DOHH2 (cell line): ENCODE data around the gene PLSCR5.

ENCODE experiments used
- H3F3A ChIP-seq: fragments of 200-600 bp; sonication (generic), shearing (Covaris generic); 2 replicates; pipeline ENCODE4 v1.6.0; 2016; ENCODE audit warnings: antibody characterized with exemption, mild to moderate bottlenecking; ENCODE audit not compliant: control insufficient read depth, insufficient read depth
- H3K27ac ChIP-seq: fragments of 200-600 bp; sonication (generic); 2 replicates; pipeline ENCODE4 v1.5.1; 2014; ENCODE audit warnings: low read depth, mild to moderate bottlenecking, low read length, moderate library complexity
- H3K27me3 ChIP-seq: fragments of 200-600 bp; sonication (generic); 2 replicates; pipeline ENCODE4 v1.6.1; 2014; ENCODE audit warnings: mild to moderate bottlenecking, low read length, mixed read lengths; ENCODE audit not compliant: control insufficient read depth
- H3K36me3 ChIP-seq: fragments of 200-600 bp; sonication (generic); 2 replicates; pipeline ENCODE4 v1.6.1; 2014; ENCODE audit warnings: mild to moderate bottlenecking, low read length, moderate library complexity, mixed read lengths; ENCODE audit not compliant: control insufficient read depth
- H3K4me1 ChIP-seq: fragments of 200-600 bp; sonication (generic); 2 replicates; pipeline ENCODE4 v1.6.1; 2014; ENCODE audit warnings: mild to moderate bottlenecking, low read length, mixed read lengths; ENCODE audit not compliant: control insufficient read depth
- H3K4me2 ChIP-seq: fragments of 200-600 bp; sonication (generic); 2 replicates; pipeline ENCODE4 v1.6.0; 2014; ENCODE audit warnings: mild to moderate bottlenecking, low read length, moderate library complexity
- H3K4me3 ChIP-seq: fragments of 200-600 bp; sonication (generic); 2 replicates; pipeline ENCODE4 v1.5.1; 2014; ENCODE audit warnings: mild to moderate bottlenecking, low read length, mixed read lengths
- H3K79me2 ChIP-seq: fragments of 200-600 bp; sonication (generic); 2 replicates; pipeline ENCODE4 v1.6.1; 2014; ENCODE audit warnings: mild to moderate bottlenecking, low read length, mixed read lengths; ENCODE audit not compliant: control insufficient read depth
- H3K9me2 ChIP-seq: fragments of 200-600 bp; sonication (generic); replicated peaks from 2 replicates; pipeline ENCODE4 v1.6.1; 2014; ENCODE audit warnings: mild to moderate bottlenecking, low read length, mixed read lengths; ENCODE audit not compliant: control insufficient read depth
- H3K9me3 ChIP-seq: fragments of 200-600 bp; sonication (generic); 2 replicates; pipeline ENCODE4 v1.6.1; 2014; ENCODE audit warnings: antibody characterized with exemption, low read length, mixed read lengths; ENCODE audit not compliant: control insufficient read depth, insufficient read depth
- H4K20me1 ChIP-seq: fragments of 200-600 bp; sonication (generic); 2 replicates; pipeline ENCODE4 v1.6.0; 2014; ENCODE audit warnings: low read depth, mild to moderate bottlenecking, antibody characterized with exemption, low read length, moderate library complexity; ENCODE audit not compliant: control insufficient read depth, insufficient read depth
- EZH2phosphoT487 ChIP-seq: fragments of 200-600 bp; sonication (generic); IDR thresholded peaks from 2 replicates; pipeline ENCODE4 v1.6.1; 2017; ENCODE audit warnings: borderline replicate concordance, mild to moderate bottlenecking, antibody characterized with exemption, low read length, moderate library complexity, mixed read lengths
- TF ChIP-seq, protein P1 (sequence below): fragments of 200-600 bp; sonication (generic); IDR thresholded peaks from one replicate; pipeline ENCODE4 v1.5.1; 2014; ENCODE audit warnings: antibody characterized with exemption, mild to moderate bottlenecking, low read depth, low read length; ENCODE audit not compliant: poor library complexity, severe bottlenecking

PLSCR5 gene

DNA sequence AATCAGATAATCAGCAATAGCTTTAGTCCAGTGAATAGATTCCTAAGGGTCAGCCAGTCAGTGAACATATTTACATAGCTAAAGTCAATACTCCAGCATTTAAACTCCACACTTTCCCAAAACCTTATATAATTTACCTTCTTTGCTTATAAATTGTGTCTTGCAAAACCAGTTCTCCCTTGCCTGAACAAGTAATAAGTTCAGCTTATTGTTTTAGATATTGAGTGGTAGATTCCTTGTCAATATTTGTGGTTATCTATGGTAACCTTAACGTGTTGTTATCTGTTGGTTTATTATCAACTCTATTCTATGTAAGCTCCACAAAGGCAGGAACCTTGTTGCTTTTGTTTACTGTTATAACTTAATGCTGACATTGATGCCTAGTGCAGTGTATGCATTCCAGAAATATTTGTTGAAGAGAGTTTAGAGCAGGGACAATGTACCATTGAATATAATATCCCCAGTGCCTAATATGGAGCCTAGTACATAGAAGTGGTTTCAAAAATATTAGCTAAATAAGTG, 24.0 kb downstream of the PLSCR5 start:
- Histone ChIP-seq H3K4me1 (no peaks in the 10 kb centered on the region), H3K36me3 (no peaks in the 10 kb centered on the region), H3F3A (no peaks in the 10 kb centered on the region), H3K4me3 (no peak overlapping the region), H3K4me2 (no peak overlapping the region), H3K79me2 (no peaks in the 10 kb centered on the region), H3K9me3 (peaks cover 5% of the 10 kb centered on the region; the same call in 1 of the 2 replicates), H4K20me1 (no peaks in the 10 kb centered on the region), H3K9me2 (no peaks in the 10 kb centered on the region), H3K27me3 (no peaks in the 10 kb centered on the region), H3K27ac (no peak overlapping the region)
- no peak for TF ChIP-seq EZH2phosphoT487
- TF ChIP-seq, protein P1, sequence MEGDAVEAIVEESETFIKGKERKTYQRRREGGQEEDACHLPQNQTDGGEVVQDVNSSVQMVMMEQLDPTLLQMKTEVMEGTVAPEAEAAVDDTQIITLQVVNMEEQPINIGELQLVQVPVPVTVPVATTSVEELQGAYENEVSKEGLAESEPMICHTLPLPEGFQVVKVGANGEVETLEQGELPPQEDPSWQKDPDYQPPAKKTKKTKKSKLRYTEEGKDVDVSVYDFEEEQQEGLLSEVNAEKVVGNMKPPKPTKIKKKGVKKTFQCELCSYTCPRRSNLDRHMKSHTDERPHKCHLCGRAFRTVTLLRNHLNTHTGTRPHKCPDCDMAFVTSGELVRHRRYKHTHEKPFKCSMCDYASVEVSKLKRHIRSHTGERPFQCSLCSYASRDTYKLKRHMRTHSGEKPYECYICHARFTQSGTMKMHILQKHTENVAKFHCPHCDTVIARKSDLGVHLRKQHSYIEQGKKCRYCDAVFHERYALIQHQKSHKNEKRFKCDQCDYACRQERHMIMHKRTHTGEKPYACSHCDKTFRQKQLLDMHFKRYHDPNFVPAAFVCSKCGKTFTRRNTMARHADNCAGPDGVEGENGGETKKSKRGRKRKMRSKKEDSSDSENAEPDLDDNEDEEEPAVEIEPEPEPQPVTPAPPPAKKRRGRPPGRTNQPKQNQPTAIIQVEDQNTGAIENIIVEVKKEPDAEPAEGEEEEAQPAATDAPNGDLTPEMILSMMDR, result no peak

DNA sequence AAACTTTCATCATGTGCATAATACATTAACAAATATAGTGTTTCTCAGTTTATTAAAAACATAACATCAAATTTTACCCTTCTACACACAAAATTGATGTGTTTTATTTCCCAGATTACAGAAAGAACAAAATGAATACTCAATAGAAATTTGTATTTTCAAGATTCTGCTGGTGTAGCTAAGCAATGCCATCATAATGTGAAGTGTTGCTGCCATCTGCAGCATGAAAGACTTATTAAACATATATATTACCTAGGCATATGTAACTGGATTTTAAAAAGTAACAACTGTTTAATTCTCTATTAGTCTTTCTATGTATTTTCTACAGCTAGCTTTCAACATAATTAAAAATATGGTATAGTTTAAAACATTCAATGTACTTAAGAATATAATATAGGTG, 27.5 kb downstream of the PLSCR5 start:
- no peaks in the 10 kb centered on the region for H3K79me2 ChIP-seq
- H3K27me3 ChIP-seq, result no peaks in the 10 kb centered on the region
- no peak for TF ChIP-seq EZH2phosphoT487
- TF ChIP-seq, protein P1, result peak; percentile 25
- no peak overlapping the region for H3K4me3 ChIP-seq
- H3K4me1 ChIP-seq, result no peaks in the 10 kb centered on the region
- H3F3A ChIP-seq, result no peaks in the 10 kb centered on the region
- H3K36me3 ChIP-seq, result no peaks in the 10 kb centered on the region
- peaks cover 1% of the 10 kb centered on the region; the same call in 1 of the 2 replicates for H3K9me3 ChIP-seq
- no peak overlapping the region for H3K27ac ChIP-seq
- H3K4me2 ChIP-seq, result no peak overlapping the region
- no peaks in the 10 kb centered on the region for H4K20me1 ChIP-seq
- no peaks in the 10 kb centered on the region for H3K9me2 ChIP-seq

DNA sequence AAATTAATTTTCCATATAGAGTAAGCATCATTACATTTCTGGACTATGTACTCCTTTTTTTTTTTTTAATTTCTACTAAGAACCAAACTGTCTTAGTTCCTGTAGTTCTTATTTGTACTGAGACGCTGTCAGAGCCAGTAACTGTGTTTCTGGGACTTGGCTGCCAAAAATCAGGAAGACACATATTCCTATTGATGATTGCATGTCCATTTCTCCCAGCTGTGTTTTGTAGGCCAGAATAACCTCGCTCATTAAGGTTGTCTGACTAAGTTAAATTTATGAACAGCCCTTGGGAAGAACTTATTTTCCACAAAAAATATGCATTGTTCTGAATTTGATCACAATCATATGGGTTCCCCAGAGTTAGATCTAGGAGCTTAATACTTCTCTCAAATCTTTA, 29.5 kb downstream of the PLSCR5 start:
- Histone ChIP-seq H3K36me3 (no peaks in the 10 kb centered on the region), H3F3A (no peaks in the 10 kb centered on the region), H3K9me2 (no peaks in the 10 kb centered on the region), H3K9me3 (no peaks in the 10 kb centered on the region), H3K4me3 (no peak overlapping the region), H3K27ac (no peak overlapping the region), H3K4me2 (no peak overlapping the region), H3K27me3 (no peaks in the 10 kb centered on the region), H4K20me1 (no peaks in the 10 kb centered on the region), H3K79me2 (no peaks in the 10 kb centered on the region), H3K4me1 (no peaks in the 10 kb centered on the region)
- no peak for TF ChIP-seq EZH2phosphoT487
- TF ChIP-seq, protein P1, result no peak
